ENCODE results near the gene HNRNPLL. TPM values are rescaled to one million over a fixed set of nuclear protein-coding genes. Genes with fewer than 3 reads are reported as not detected.

The HNRNPLL gene
- total RNA-seq, 2 donors from 2014 or later = 17.8 to 19.1 TPM

DNA sequence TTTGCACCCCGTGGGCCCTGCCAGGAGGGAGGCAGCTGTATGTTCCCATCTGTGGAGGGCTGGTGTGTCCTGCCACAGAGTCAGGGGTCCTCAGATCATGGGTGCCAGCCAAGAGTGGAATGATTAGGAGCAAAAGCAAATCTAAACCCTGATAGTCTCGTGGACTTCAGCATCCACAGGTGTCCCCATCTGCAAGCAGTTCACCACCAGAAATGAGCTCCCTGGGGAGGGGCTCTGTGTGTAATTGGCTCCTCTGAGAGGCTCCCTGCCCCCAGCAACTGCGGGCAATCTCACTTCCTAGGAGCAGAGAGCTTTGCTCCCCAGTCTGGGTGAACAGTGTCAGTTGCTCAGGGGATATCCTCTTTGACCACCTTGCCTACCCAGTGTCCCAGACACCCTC is 78.1 kb downstream of the HNRNPLL start:
- TF ChIP-seq, protein P1, sequence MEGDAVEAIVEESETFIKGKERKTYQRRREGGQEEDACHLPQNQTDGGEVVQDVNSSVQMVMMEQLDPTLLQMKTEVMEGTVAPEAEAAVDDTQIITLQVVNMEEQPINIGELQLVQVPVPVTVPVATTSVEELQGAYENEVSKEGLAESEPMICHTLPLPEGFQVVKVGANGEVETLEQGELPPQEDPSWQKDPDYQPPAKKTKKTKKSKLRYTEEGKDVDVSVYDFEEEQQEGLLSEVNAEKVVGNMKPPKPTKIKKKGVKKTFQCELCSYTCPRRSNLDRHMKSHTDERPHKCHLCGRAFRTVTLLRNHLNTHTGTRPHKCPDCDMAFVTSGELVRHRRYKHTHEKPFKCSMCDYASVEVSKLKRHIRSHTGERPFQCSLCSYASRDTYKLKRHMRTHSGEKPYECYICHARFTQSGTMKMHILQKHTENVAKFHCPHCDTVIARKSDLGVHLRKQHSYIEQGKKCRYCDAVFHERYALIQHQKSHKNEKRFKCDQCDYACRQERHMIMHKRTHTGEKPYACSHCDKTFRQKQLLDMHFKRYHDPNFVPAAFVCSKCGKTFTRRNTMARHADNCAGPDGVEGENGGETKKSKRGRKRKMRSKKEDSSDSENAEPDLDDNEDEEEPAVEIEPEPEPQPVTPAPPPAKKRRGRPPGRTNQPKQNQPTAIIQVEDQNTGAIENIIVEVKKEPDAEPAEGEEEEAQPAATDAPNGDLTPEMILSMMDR (IDR thresholded peaks at IDR 0.05) = no peak
- Histone ChIP-seq H3K9me3 (no peaks in the 10 kb centered on the region), H3K27ac (no peak overlapping the region), H3K27me3 (no peaks in the 10 kb centered on the region), H3K4me1 (no peaks in the 10 kb centered on the region), H3K36me3 (no peaks in the 10 kb centered on the region), H3K4me3 (no peak overlapping the region)
- DNase-seq (ENCODE audit: low spot score) = no peak

DNA sequence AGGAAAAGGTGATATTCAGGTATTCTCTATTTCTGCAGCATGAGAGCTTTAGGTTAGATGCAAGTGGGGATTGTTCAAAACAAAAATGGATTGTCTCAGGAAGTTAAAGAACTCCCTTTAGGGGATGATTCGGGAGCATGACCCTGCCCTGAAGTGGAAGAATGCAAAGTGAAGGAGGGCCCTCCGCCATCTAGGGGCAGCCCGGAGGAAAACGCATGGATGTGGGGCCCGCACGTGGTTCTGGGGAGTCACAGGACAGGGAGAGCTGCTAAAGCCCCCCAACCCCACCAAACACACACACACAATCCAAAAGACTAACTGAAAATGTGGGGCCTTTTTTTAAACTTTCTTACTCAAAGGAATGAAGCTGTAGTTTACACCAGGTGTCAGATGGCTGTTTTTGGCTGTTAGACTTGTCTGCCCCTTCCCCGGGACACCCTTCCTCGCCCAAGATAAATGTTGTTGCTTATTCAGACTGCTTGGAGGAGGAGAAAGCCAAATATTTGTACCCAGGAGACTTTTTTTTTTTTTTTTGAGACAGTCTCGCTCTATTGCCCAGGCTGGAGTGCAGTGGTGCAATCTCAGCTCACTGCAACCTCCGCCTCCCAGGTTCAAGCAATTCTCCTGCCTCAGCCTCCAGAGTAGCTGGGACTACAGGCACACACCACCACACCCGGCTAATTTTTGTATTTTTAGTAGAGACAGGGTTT is 78.8 kb downstream of the HNRNPLL start:
- TF ChIP-seq, protein P1 (IDR thresholded peaks at IDR 0.05) = peak in 1 of 2 donors; percentile 34

GRCh38 chr2:38522754-38523349 is 79.9 kb downstream of the HNRNPLL start:
- no peaks in the 10 kb centered on the region for H3K27me3 ChIP-seq
- H3K9me3 ChIP-seq = no peaks in the 10 kb centered on the region
- peak; percentile 43 for DNase-seq (ENCODE audit: low spot score)
- H3K27ac ChIP-seq = no peak overlapping the region
- TF ChIP-seq, protein P1 (IDR thresholded peaks at IDR 0.05) = no peak
- no peaks in the 10 kb centered on the region for H3K4me1 ChIP-seq
- no peaks in the 10 kb centered on the region for H3K36me3 ChIP-seq
- H3K4me3 ChIP-seq = no peak overlapping the region

More for the DNA sequence above, 78.8 kb downstream of the HNRNPLL start:
- Histone ChIP-seq H3K4me3 (no peak overlapping the region), H3K4me1 (no peaks in the 10 kb centered on the region), H3K27ac (no peak overlapping the region), H3K9me3 (no peaks in the 10 kb centered on the region), H3K36me3 (no peaks in the 10 kb centered on the region), H3K27me3 (no peaks in the 10 kb centered on the region)
- peak; percentile 38 for DNase-seq (ENCODE audit: low spot score)

DNA sequence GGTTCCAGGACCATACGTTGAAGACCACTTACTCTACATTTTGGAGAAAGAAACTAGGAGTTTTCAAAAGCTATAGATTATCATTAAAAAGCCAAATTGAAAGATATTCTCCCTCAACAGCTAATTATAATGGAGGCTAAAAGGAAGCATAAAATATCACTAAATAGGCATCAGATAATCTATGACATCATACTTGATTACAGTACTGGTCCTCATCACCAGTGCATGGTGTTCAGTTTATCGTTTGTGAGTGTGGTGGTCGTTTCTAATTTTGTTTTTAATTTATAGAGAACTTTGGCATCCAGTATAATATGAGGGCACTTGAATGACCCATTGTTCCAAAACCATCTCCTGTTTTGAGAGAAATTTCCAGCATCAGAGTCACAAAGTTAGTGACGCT is 80.9 kb downstream of the HNRNPLL start:
- Histone ChIP-seq H3K4me1 (no peaks in the 10 kb centered on the region), H3K36me3 (no peaks in the 10 kb centered on the region), H3K4me3 (no peak overlapping the region), H3K9me3 (no peaks in the 10 kb centered on the region), H3K27ac (no peak overlapping the region), H3K27me3 (no peaks in the 10 kb centered on the region)
- TF ChIP-seq, protein P1 (IDR thresholded peaks at IDR 0.05) = no peak
- DNase-seq (ENCODE audit: low spot score) = no peak

GRCh38 chr2:38517284-38517683 is 85.4 kb downstream of the HNRNPLL start:
- Histone ChIP-seq H3K9me3 (no peaks in the 10 kb centered on the region), H3K27ac (no peak overlapping the region), H3K4me3 (no peak overlapping the region), H3K36me3 (no peaks in the 10 kb centered on the region), H3K27me3 (no peaks in the 10 kb centered on the region), H3K4me1 (no peaks in the 10 kb centered on the region)
- TF ChIP-seq, protein P1 (IDR thresholded peaks at IDR 0.05) = no peak
- DNase-seq (ENCODE audit: low spot score) = no peak

Data from right atrium auricular region (tissue), 2 donors.